Mucosa of stomach (tissue), 1 donor: ENCODE measurements around the gene ADGRE3.

Source experiments
- H3K27me3 ChIP-seq: one replicate; pipeline ENCODE4 v1.7.0; 2013; ENCODE audit warnings: mild to moderate bottlenecking, low read length; ENCODE audit not compliant: control insufficient read depth, insufficient read depth
- H3K36me3 ChIP-seq: one replicate; pipeline ENCODE4 v1.7.0; 2013; ENCODE audit warnings: low read length; ENCODE audit not compliant: control insufficient read depth, insufficient read depth
- H3K4me1 ChIP-seq: one replicate; pipeline ENCODE4 v1.7.0; 2013; ENCODE audit warnings: mild to moderate bottlenecking, low read length; ENCODE audit not compliant: control insufficient read depth, insufficient read depth
- H3K4me3 ChIP-seq: one replicate; pipeline ENCODE4 v1.7.0; 2013; ENCODE audit warnings: low read length
- H3K9ac ChIP-seq: one replicate; pipeline ENCODE4 v1.7.0; 2013; ENCODE audit warnings: mild to moderate bottlenecking, low read length, moderate library complexity
- H3K9me3 ChIP-seq: one replicate; pipeline ENCODE4 v1.7.0; 2013; ENCODE audit warnings: mild to moderate bottlenecking, low read length, moderate library complexity; ENCODE audit not compliant: control insufficient read depth
- donor health status: Pancreatic carcinoma.

Gene ADGRE3

GRCh38 chr19:14674764-14675163, at the start of gene ADGRE3:
ADGRE3 (minus strand) TSS chr19:14674844; CDS start chr19:14674770, 74 bp downstream.
- Histone ChIP-seq H3K4me3 (no peak within 1 kb of the TSS), H3K9me3 (no peaks in the 10 kb centered on the region), H3K9ac (no peak within 1 kb of the TSS), H3K27me3 (no peaks in the 10 kb centered on the region), H3K36me3 (no peaks in the 10 kb centered on the region), H3K4me1 (no peaks in the 10 kb centered on the region)

GRCh38 chr19:14722127-14722526, 47.5 kb upstream of the ADGRE3 start:
- Histone ChIP-seq H3K4me3 (no peak overlapping the region), H3K4me1 (no peaks in the 10 kb centered on the region), H3K36me3 (peaks cover 13% of the 10 kb centered on the region), H3K9me3 (peaks cover 15% of the 10 kb centered on the region), H3K9ac (no peak overlapping the region), H3K27me3 (no peaks in the 10 kb centered on the region)

- H3K9ac ChIP-seq: no peak overlapping the region
- peaks cover 20% of the 10 kb centered on the region for H3K9me3 ChIP-seq
- H3K27me3 ChIP-seq: no peaks in the 10 kb centered on the region
- H3K4me1 ChIP-seq: no peaks in the 10 kb centered on the region
- peaks cover 21% of the 10 kb centered on the region for H3K36me3 ChIP-seq
- no peak overlapping the region for H3K4me3 ChIP-seq
Observed at GRCh38 chr19:14719162-14719561, 44.5 kb upstream of the ADGRE3 start.

GRCh38 chr19:14718522-14719116, 44.0 kb upstream of the ADGRE3 start:
- peaks cover 20% of the 10 kb centered on the region for H3K9me3 ChIP-seq
- H3K9ac ChIP-seq: no peak overlapping the region
- no peaks in the 10 kb centered on the region for H3K27me3 ChIP-seq
- peaks cover 21% of the 10 kb centered on the region for H3K36me3 ChIP-seq
- no peaks in the 10 kb centered on the region for H3K4me1 ChIP-seq
- no peak overlapping the region for H3K4me3 ChIP-seq

GRCh38 chr19:14715841-14716240, 41.2 kb upstream of the ADGRE3 start:
- Histone ChIP-seq H3K4me1 (no peaks in the 10 kb centered on the region), H3K4me3 (no peak overlapping the region), H3K27me3 (no peaks in the 10 kb centered on the region), H3K9me3 (peaks cover 20% of the 10 kb centered on the region), H3K36me3 (peaks cover 21% of the 10 kb centered on the region), H3K9ac (no peak overlapping the region)

- Histone ChIP-seq H3K4me1 (no peaks in the 10 kb centered on the region), H3K9ac (no peak overlapping the region), H3K27me3 (no peaks in the 10 kb centered on the region), H3K9me3 (no peaks in the 10 kb centered on the region), H3K4me3 (no peak overlapping the region), H3K36me3 (peaks cover 14% of the 10 kb centered on the region)
Observed at GRCh38 chr19:14704450-14704849, 29.8 kb upstream of the ADGRE3 start.

- peaks cover 14% of the 10 kb centered on the region for H3K36me3 ChIP-seq
- no peak overlapping the region for H3K4me3 ChIP-seq
- H3K27me3 ChIP-seq: no peaks in the 10 kb centered on the region
- H3K9me3 ChIP-seq: no peaks in the 10 kb centered on the region
- H3K9ac ChIP-seq: no peak overlapping the region
- H3K4me1 ChIP-seq: no peaks in the 10 kb centered on the region
Observed at GRCh38 chr19:14703833-14704232, 29.2 kb upstream of the ADGRE3 start.

GRCh38 chr19:14700711-14701375, 26.2 kb upstream of the ADGRE3 start:
- Histone ChIP-seq H3K9ac (no peak overlapping the region), H3K27me3 (no peaks in the 10 kb centered on the region), H3K36me3 (peaks cover 14% of the 10 kb centered on the region), H3K4me3 (no peak overlapping the region), H3K4me1 (no peaks in the 10 kb centered on the region), H3K9me3 (no peaks in the 10 kb centered on the region)

- H3K36me3 ChIP-seq: peaks cover 21% of the 10 kb centered on the region
- no peaks in the 10 kb centered on the region for H3K4me1 ChIP-seq
- H3K4me3 ChIP-seq: no peak overlapping the region
Observed at GRCh38 chr19:14699641-14700040, 25.0 kb upstream of the ADGRE3 start.

GRCh38 chr19:14695471-14695870, 20.8 kb upstream of the ADGRE3 start:
- Histone ChIP-seq H3K36me3 (peaks cover 8% of the 10 kb centered on the region), H3K27me3 (no peaks in the 10 kb centered on the region), H3K4me3 (no peak overlapping the region), H3K4me1 (no peaks in the 10 kb centered on the region), H3K9me3 (no peaks in the 10 kb centered on the region), H3K9ac (no peak overlapping the region)

More at GRCh38 chr19:14699641-14700040, 25.0 kb upstream of the ADGRE3 start:
- Histone ChIP-seq H3K9me3 (no peaks in the 10 kb centered on the region), H3K9ac (no peak overlapping the region), H3K27me3 (no peaks in the 10 kb centered on the region)

GRCh38 chr19:14694641-14695266, 20.1 kb upstream of the ADGRE3 start:
- Histone ChIP-seq H3K36me3 (peaks cover 7% of the 10 kb centered on the region), H3K9ac (no peak overlapping the region), H3K27me3 (no peaks in the 10 kb centered on the region), H3K4me3 (no peak overlapping the region), H3K4me1 (no peaks in the 10 kb centered on the region), H3K9me3 (no peaks in the 10 kb centered on the region)
